NCI-H524 (cell line): ENCODE measurements around the gene OR1F1.
A peak's percentile ranks its signal among the peaks of the same experiment; 100 is the strongest.

ENCODE experiments used
- DNase-seq, 2 experiments: peaks; one replicate each; lab custom pipeline; 2025; lab: John Stamatoyannopoulos, UW

OR1F1 gene

DNA sequence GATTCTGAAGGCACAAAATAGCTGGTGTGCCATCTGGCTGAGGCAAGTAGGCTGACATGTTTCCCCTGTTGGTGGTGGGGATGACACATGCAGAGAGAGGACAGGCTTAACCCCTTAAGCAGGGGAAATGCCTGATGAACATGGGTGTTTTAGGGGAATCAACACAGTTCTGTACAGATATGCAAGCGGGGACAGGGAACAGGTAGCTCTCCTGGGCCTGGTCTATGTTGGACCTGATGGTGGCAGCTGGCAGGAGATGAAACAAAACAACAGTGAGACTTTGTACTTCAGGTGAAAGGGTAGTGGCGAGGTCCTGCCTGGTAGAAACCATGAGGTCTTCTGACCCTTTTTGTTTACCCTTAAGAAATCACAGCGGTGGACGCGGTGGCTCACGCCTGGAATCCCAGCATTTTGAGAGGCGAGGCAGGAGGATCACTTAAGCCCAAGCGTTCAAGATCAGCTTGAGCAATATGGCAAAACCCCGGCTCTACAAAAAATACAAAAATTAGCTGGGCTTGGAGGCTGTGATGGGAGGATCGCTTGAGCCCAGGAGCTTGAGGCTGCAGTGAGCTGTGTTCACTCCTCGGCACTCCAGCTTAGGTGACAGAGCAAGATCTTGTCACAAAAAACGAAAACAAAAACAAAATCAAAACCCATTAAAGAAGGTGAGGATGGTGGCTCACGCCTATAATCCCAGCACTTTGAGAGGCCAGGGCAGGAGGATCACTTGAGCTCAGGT lies 10.5 kb downstream of the OR1F1 start:
- DNase-seq = peak in 1 of 2 experiments; percentile 8

DNA sequence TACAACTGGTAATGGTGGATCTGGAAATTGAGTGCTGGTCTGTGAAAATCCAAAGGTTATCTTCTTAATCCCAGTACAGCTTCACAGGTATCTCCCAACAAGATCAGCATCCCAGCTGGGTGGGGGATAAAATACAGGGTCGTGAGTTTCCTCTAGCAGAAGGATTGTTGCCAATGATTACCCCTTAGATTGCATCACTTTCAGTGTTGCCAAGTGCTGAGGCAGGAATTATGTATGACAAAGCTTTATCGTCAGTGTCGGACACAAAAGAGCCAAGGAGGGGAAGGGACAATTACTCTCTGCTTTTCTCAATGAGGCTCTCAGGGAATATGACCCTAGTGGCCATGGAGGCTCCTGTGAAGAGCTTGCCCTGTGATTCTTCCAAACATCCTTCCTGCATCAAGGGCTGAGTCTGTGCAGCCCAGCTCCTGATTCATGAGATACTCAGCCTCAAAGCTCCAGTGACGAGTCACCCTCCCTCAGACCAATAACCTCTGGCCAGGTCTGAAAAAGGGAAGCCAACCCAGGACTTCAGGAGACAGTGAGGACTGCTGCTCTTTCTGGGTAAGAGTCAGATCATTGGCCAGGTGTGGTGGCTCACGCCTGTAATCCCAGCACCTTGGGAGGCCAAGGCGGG lies 15.0 kb downstream of the OR1F1 start:
- no peak for DNase-seq

DNA sequence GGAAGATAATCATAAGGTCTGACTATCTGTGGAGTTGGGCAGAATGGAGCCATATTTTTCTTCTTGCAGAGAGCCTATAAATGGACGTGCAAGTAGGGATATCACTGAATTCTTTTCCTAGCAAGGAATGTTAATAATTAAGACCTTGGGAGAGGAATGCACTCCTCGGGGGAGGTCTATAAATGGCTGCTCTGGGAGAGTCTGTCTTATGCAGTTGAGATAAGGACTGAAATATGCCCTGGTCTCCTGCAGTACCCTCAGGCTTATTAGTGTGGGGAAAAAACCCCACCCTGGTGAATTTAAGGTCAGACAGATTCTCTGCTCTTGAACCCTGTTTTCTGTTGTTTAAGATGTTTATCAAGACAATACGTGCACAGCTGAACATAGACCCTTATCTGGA lies 17.9 kb downstream of the OR1F1 start:
- peak in 1 of 2 experiments; percentile 9 for DNase-seq

DNA sequence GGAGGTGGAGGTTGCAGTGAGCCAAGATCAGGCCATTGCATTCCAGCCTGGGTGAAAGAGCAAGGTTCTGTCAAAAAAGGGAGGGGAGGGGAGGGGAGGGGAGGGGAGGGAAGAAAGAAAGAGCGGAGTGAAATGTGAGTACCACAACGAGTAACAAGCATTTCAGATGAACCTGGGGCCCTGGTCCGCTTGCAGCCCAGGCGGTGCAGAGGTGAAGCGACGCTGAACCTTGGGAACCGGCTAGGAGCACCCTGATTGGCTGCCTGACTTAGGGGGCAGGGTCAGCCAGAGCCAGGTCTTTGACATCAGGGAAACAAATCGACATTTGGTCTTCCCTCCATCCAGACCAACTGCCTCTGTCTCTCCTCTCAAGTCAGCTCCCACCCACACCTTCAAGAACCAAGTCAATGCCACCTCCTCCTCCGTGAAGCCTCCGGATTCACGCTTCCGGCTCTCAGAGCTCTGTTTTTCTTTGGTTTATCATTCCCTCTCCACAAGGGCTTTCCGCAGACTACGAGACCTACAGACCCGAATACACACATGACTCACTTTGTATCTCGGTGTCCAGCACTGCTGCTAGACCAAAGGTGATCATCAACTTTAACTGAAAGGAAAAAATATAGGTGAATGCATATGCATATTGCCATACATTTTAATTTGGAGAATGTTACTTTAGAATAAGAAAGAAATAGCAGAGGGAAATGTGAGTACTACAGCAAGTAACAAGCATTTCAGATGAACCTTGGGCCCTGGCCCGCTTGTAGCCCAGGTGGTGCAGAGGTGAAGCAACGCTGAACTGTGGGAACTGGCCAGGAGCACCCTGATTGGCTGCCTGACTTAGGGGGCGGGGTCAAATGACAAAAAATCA lies 19.3 kb downstream of the OR1F1 start:
- no peak for DNase-seq

DNA sequence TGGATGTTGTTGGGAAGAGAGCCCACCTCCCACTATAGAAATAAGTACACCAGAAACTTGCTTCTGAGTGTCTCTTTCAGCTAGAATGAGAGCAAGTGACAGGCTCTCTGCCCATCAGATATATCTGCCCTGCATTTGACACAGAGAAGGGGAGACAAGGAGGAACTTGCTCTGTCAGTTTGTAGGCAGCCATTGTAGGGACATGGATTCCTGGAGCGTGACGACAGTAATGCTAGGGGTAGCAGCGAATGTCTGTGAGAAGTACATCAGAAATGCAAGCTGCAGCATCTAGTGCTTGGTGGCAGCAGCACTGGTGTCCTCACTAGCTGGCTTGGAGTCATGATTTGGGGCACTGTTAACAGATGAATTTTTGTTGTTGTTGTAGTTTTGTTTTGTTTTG lies 24.0 kb downstream of the OR1F1 start:
- no peak for DNase-seq

DNA sequence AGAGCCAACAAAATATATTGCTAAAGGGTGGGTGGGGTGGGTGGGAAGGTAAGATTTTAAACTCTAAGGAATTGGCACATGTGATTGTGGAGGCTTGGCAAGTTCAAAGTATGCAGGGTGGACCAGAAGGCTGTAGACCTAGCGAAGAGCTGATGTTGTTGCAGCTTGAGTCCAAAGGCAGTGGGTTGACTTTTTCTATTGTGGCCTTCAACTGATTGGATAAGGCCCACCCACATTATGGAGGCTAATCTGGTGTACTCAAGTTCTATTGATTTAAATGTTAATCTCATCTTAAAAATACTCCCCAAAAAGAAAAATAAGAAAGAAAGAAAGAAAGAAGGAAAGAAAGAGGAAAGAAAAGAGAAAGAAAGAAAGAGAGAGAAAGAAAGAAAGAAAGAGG lies 24.6 kb downstream of the OR1F1 start:
- DNase-seq = no peak

DNA sequence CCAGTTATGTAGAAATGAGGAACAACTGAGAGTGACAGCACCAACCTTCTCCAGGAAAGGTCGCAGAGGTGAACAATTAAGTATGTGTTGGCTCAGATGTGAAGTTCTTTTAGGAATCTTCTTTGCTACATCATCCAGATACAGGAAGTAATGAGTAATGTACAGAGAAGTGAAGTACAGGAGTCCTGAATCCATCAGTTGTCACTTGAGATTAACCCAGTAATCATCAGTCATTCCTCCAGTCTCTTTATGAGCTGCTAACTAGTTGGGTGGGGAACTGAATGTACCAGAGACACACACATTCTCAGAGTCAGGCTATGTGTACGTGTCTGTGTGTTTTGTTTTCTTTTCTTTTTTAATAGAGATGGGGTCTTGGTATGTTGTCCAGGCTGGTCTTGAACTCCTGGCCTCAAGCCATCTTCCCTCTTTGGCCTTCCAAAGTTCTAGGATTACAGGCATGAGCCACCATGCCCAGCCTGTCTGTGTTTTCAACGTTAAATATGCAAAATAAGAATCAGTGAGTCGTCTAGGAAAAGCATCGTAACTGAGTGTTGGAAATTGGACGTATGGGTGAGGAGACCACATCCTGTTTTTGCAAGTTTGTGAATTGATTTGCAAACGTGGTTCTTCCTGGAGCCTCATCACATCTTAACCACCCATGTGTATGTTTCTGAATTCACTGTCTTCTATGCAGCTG lies 27.0 kb downstream of the OR1F1 start:
- no peak for DNase-seq

DNA sequence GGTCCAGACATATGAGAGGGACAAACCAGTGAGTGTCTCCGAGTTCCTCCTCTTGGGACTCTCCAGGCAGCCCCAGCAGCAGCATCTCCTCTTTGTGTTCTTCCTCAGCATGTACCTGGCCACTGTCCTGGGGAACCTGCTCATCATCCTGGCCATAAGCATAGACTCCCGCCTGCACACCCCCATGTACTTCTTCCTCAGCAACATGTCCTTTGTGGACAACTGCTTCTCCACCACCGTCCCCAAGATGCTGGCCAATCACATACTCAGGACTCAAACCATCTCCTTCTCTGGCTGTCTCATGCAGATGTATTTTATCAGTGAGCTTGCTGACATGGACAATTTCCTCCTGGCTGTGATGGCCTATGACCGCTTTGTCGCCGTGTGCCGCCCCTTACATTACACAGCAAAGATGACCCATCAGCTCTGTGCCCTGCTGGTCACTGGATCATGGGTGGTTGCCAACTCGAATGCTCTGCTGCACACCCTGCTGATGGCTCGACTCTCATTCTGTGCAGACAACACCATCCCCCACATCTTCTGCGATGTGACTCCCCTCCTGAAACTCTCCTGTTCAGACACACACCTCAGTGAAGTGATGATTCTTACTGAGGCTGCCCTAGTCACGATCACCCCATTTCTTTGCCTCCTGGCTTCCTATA lies 27.7 kb downstream of the OR1F1 start:
- no peak for DNase-seq

DNA sequence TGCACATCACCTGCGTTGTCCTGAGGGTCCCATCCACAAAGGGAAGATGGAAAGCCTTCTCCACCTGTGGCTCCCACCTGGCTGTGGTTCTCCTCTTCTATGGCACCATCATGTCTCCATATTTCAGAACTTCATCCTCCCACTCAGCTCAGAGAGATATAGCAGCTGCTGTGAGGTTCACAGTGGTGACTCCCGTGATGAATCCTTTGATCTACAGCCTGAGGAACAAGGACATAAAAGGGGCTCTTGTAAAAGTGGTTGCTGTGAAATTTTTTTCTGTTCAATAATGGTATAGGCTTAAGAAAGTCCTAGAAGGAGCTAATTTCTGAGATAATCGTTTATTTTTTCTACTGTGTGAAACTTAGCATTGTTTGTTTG lies 28.2 kb downstream of the OR1F1 start:
- no peak for DNase-seq

DNA sequence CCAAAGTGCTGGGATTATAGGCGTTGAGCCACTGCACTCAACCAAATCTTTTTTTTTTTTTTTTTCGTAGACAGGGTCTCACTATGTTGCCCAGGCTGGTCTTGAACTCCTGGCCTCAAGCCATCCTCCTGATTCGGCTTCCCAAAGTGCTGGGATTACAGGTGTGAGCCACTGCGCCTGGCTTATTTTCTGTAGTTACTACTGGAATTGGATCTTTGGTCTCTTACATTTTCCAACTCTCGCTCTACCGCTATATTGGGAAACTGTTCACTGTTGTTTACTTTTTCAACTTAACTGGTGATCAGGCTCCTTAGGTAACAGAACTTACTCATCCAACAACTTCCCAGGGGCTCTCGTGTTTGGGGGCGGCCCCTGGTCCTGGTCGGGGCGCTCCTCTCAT lies 32.8 kb downstream of the OR1F1 start:
- DNase-seq = no peak

DNA sequence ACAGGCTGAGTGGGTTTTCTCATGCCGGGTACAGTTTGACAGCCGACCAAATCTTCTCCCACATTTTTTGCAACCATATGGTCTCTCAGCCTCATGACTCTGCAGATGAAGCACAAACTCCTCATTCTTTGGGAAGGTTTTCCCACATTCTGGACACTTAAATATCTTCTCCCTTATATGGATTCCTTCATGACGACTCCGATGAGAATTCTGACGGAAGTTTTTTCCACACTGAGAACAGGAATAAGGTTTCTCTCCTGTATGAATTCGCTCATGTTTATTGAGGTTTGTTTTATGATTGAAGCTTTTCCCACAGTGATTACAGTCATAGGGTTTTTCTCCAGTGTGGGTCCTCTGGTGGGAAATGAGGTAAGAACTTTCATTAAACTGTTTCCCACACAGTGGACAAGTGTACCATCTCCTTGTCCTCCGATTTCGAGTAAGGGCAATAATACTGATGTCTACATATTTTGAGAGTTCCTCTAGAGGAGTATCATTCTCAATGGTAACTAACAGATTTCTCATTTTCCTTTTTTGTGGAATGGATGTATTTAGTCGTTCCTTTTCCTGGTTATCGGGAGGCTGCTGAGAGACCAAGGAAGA lies 36.0 kb downstream of the OR1F1 start:
- DNase-seq = no peak

DNA sequence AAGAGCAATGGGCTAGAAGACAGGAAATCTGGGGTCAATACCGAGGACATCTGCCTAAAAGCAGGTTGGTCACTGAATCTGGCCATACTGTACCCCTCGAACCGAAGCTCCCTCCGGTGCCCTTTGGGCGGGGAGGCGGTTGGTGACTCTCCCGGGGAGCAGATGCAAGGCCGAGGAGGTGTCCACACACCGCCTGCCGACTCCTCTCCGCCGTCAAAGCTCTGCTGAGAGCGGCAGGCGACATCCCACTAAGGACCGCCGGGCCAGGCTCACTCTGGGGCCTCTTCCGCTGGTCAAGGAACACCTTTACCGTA lies 46.5 kb downstream of the OR1F1 start:
- DNase-seq = no peak

DNA sequence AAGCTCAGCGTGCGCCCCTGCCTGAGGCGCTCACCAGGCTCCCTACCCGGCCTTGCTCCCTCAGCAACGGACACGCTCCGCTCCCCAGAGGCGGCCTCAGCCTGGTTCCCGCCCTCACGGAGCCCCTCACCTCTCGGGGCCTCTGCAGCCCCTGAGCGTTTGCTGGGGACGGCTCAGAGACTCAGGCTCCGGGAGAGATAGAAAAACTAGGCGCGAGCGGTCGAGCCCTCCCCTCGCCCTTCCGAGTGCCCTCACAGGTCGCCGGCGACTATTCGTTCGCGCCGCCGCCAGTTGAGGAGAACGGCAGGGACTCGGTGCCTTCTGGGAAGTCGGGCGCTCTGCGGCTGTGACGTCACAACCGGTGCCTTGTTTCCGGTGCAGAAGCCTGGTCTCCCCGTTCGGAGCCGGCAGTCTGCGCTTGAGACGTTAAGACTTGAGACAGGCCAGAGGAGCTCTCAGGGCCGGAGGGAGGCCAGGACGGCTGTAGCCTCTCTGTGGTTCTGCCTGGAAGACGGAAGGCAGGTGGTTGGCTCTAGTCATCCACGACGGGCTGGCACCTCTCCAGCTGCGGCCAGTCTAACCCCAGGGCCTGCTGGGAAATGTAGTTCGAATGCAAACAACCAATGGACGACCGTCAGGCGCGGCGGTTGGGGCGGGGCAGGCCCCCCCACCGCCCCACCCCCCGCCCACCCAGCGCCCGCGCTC lies 47.0 kb downstream of the OR1F1 start, which contains the start of gene ZNF200:
Gene ZNF200, minus strand, starts transcription at position 302 of the 705 bp plus-strand sequence. CDS start 1,403 bp downstream, outside the sequence.
- peak; percentile 89 to 92 for DNase-seq

DNA sequence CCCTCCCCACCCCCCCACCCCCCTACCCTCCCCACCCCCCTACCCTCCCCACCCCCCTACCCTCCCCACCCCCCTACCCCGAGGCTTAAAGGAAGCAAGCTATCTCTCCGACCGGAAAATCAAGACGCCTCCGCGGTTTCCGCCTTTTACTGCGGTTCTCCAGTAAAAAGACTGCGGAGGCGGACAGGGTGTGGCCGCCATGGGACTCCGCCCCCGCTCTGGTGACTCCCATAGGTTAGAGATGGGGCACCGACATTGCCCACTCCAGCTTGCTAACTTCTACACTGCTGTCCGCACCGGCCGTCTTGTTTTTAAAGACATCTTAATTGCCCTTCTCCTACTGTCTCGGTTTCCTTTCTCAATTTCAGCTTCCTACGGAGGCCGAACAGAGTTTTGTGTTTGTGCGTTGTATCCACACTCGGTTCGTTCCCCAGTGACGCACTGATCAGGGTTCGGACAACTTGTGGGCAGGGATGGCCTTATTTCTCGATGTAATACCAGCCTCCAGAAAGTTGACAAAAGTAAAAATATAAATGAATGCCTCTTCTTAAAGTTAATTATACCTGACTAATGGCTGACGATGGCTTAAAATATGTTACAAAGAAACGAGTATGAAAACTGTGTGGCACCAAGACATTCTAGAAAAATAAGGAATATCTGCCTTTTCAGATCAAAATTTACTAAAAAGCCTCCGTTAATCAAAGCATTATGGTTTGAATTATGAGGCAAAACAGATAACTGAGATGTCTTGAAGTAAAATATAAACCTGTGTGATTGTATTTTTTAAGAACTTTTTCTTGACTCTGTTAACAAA lies 48.1 kb downstream of the OR1F1 start:
- DNase-seq = no peak

DNA sequence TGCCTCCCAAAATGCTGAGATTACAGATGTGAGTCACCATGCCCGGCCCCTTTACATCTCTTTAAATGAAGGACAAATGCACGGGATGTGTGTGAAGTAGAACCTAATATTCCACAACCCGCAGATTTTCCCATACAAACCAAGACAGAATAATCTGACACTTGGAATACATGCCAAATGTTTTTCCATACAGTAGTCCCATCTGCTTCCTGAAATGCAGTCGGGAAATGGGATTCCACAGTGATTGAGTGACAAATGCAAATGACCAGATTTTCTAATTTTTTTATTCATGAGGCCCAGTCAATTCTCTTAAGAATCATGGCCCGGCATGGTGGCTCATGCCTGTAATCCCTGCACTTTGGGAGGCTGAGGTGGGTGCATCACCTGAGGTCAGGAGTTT lies 53.8 kb downstream of the OR1F1 start:
- no peak for DNase-seq

DNA sequence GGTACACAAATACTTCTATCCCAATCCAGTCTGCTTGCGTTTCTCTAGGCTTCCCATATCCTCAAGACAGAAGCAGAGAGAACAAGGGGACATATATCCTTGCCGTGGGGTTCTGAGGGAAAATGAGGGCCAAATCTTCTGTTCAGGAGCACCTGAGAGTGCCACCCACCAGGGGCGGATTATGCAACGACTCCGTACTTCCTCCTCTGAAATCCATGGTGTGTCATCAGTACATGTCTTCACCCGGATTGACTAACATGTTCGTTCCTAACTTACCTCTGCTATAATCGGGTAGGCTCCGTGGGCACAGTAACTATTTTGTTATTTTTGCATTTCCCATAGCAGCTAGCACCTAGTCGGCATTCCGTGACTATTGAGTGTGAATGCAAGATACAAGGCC lies 54.7 kb downstream of the OR1F1 start:
- no peak for DNase-seq

DNA sequence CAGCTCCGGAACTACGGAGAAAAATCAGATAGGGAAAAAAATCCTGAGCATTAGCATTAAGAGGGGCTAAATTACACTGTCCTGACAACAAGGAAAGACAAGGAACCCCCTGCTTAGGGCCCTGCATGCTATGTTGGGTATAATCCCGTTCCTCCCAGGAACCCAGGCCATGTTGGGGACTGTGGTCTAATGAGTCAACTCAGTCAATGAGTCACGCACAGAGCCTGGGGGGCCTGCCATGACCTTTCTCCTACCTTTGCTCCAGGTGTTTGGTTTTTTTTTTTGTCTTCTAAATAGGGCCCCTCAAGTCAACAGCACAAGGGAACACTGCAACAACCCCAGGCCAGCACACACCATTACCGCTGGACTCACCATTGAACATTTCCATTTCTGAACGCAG lies 55.9 kb downstream of the OR1F1 start:
- no peak for DNase-seq

DNA sequence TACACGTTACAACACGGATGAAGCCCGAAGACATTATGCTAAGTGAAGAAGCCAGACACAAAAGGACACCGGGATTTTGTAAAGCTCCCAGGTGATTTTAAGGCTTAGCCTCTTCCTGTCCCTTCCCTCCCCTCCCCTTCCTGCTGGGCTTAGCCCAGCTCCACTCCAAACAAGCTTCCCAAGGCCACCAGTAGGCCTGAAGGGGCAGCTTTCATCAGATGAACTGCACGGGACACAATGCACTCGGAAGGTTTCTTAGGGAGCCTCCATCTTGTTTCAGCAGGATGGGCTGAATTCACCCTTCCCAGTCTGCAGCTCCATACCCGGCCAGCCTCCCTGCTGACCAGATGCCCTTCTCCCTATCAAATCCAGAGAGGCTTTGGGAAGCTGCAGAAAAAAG lies 58.0 kb downstream of the OR1F1 start:
- DNase-seq = no peak

DNA sequence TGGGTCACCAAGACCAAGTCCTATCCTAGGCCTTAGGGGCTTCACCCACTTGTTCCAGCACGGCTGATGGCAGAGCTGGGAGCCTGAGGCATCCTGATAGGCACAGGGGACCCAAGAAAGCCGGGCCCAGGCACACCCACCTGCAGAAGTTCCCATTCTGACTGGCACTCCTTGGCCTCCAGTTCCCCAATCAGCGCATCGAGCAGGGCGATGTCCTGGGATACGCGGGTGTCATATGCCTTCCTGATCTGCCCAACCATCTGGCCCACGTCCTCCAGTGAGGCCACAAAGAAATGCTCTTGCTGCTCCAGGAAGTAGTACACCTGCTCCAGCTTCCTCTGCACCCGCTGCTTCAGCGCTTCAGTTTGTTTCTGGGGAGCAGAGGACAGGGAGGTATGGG lies 58.9 kb downstream of the OR1F1 start:
- DNase-seq = no peak

DNA sequence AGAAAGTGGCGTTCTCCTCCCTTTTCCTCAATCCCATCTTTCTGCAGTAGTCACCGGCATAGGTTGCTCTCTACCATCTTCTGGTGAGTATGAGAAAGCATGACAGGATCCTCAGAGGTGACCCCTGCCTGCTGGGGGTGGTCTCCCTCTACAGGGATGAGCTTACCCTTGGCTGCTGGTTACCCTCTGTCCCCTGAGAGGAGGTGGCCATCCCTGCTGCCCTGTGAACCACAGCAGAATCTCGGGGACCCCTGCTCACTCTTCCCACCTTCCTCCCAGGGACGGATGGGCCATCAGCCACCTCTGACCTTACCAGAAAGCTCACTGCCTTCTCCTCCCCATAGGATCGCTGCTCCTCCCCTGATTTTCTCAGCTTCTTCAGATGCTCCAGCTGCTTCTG lies 60.6 kb downstream of the OR1F1 start:
- DNase-seq = no peak
